DMS 273 (cell line): ENCODE data around the gene ZNF638.

Experiments used
- DNase-seq: peaks from one replicate; lab custom pipeline; 2025; ENCODE audit not compliant: unreplicated experiment; lab: John Stamatoyannopoulos, UW

Gene ZNF638

DNA sequence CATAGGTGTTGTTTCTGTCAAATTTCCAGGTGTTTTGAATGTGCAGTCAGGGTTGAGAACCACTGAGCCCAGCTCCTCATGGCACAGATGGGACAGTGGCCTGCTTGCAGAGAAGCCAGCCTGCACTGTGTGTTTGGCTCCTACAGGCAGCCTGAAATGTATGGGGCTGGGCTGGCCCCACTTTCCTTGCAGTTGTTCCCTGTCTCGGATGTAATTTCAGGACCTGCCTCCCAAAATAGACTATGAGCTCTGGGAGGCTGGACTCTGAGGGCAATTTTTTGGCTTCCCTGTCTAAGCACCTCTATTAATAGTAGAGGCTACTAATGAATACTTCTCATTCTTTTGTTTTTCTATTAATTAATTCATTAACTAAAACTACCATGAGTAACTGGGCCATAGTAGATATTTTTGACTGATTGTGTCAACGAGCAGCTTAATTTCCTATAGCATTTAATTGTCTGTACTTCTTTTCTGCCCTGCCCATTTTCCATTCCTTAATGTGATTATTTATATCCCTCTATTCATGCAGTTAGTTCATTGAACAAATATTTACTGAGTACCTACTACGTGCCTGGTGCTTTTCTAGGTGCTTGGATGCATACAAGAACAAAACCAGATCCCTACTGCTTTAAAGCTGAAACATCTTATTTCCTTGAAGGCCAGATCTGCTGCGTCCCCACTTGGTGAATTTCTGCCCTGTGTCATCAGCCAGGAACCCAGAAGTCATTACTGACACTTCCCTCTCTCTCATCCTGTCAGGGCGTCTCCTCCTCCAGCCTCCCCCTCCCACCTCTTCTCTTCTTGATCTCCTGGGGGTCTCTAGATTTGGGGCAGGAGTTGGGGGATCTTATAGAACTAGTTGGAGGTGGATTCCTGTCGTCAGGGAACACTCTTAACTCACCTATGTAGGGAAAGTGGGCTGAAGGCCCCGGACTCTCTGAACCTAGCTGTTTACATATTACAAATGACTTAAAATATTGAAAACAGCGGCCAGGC, 138.1 kb downstream of the ZNF638 start:
- DNase-seq = no peak

DNA sequence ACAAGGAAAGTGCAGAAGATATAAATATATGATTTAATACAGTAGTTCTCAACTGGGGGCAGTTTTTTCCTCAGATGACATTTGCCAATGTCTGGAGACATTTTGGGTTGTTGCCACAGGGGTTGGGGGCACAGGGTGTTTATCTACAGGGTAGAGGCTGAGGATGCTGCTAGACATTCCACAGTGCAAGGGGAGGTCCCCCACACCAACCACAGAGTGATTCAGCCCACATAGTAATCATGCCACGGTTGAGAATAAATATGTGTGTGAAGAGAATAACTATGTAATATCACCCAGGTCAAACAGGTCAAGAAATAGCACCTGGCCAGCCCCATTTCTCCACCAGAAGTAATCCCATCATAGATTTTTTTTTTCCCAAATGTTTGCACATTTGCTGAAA, 139.7 kb downstream of the ZNF638 start:
- DNase-seq = no peak

DNA sequence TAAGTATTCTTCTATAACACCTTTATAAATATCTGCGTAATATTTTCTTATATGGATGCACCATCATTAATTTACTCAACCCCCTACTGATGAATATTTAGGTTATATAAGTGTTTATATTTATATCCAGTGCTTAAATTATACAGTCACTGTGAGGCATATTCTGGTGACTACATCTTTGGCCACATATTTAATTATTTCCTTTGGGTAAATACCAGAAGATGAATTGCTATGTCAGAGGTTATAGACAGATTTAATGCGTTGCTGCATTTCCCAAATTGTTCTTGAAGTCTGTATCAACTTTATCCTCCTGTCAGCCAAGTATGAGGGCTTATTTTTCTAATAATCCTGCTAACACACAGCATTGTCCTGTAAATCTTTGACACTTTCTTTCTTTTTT, 140.4 kb downstream of the ZNF638 start:
- no peak for DNase-seq

DNA sequence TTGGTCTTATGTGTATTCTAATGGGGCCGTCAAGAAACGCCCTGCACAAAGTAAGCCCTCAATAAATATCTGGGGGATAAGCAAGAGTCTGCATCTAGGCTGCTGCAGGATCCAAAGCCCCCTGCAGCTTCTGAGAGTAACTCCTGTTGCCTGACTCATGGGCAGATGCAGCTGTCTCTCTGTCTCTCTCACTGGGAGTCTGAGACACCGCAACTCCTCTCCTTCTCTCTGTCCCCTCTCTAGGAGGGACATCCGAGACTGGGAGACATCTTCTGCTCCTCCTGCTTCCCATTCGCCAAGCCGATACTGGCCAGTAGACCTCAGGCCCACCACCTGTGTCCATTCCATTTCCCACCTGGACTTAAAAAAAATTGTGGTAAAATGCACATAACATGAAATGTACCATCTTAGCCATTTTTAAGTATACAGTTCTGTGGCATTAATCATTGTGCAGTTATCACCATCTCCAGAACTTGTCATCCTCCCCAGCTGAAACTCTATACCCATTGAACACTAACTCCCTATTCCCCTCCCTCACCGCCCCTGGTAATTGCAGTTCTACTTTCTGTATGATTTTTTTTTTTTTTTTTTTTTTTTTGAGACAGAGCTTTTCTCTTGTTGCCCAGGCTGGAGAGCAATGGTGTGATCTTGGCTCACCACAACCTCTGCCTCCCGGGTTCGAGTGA, 141.9 kb downstream of the ZNF638 start:
- no peak for DNase-seq

DNA sequence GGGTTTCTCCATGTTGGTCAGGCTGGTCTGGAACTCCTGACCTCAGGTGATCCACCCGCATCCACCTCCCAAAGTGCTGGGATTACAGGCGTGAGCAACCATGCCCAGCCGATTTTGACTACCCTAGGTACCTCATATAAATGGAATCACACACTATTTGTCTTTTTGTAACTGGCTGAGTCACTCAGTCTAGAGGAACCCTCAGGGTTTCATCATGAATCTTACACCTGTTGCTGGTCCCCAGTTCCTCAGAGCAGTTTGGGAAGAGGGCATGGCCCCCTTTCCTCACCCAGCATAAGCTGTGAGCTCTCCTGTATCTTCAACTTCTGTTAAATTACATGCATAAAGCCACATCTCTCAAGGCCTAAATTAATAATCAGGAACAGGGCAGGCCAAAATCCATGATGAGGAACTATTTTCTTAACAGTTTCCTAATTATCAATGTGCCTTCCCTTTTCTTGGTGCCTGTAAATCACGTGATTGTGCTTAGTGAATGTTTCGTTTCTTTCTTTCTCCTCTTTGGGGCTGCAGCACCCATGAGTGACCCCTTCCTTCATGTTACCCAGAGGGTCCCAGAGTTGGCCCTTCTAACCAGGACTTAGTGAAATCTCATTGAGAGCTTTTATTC, 142.6 kb downstream of the ZNF638 start:
- DNase-seq = no peak

DNA sequence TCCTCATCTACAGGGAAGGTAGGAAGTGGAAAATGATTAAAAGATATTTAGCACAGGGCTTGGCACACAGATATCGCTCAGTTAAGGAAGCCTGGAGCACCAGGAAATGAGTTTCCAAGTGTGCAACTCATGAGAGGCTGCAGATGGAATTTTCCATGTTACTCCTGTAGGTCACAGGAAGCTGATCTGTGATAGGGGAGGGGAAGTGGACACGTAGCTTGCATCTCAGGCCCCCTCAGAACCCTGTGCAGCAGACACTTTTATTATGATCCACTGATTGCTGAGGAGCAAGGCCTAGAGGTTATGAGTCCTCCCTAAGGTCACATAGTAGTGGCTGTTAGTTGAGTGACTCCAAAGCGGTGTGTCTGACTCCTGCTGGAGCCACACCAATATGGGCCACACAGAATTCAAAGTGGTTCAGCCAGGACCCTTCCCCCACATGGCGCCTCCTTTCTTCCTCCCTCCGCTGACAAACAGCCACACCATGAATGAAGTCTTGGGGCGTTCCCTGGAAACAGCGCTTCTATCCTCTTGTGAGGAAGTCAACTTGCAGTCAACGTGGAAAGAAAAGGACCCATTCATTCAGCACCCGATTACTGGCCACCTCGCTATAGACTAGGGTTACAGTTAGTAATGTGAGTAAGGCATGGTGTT, 143.3 kb downstream of the ZNF638 start:
- DNase-seq = no peak

DNA sequence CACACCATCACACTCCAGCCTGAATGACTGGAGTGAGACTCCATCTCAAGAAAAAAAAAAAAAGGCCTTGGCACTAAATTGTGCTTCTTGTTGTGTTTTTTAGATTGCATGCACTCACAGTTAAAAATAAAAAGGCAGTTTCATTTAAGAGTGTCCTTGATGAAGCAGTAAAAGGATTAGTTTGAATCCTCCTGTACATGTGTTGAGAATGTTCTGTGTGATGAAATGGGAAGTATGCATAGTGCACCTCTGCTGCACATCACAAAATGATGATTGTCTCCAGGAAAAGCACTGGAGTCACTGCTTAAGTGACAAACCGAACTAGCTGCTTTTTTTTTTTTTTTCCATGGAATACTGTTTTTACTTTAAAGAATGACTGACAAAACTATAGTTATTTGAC, 144.9 kb downstream of the ZNF638 start:
- DNase-seq = no peak

DNA sequence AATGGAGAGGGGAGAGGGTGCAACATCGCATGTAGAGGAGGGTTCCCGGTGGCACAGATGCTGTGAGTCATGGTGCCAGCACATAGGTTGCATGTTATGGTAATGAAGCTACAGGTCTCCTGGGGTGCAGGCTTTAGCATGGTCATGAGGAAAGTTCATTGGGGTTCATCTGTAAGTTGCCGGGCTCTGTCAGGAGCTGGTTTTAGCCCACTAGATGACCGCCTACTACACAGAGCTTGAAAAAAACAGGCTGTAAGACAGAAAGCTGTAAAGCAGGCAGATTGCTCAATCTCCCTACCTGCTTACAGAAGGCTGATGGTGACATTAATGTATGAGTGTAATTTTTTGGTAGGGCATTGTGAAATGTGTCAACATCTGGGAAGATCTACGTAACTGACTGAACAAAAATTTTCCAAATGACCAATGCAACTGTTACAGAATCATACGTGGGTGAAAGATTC, 145.7 kb downstream of the ZNF638 start:
- DNase-seq = no peak

DNA sequence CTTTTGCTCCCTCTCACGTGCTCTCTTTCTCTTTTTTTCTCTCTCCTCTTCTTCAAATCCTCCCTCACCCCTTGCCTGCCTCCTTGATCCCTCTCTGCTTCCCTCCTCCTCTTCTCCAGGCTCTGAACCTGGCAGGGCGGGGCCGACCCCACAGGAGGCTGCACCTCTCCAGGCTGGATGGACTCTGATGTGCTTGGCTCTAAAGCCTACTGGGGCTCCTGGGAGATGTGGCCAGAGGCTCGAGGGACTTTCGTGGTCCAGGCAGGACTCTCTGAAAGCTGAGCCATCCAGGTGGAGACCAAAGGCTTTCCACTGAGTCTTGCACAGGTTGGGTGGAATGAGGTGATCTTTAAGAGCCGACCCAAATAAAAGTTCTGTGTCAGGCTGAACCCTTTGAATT, 147.2 kb downstream of the ZNF638 start:
- no peak for DNase-seq

DNA sequence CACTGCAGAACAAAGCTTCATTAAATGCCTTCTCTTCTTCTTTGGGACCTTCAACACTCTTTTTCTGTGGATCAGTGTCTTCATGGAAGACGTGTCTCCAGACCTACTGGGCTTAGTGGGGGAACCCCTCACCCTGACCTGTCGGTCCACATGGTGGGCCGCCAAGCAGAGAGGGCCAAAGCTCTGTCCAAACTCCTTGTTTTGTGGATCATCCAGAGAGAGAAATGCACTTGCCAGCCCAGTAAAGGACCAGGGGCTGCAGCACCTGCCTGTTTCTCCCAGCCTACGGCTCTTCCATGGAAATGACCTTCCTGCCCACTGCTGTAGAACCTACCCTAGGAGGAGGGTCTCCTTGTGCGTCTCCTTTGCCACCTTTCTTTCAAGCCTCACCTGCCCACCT, 147.7 kb downstream of the ZNF638 start:
- DNase-seq = no peak

DNA sequence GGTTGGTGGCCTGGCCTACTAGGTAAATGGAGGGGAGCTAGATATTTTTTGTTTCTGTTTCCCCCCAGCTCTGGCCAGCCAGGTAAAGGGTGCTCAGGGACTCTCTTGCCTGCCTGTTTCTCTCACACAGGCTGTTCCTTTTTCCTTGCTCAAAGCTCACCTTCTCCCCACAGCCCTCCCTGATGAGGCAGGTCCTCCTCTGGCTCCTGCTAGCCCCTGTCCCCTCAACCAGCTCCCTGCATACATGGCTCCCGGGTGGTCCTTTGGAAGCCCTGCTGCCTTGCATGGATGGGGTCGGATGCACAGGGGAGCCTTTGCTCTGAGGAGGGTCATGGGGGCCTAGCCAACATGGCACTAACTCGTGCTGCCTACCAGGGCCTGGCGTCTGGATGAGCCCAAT, 149.5 kb downstream of the ZNF638 start:
- no peak for DNase-seq

DNA sequence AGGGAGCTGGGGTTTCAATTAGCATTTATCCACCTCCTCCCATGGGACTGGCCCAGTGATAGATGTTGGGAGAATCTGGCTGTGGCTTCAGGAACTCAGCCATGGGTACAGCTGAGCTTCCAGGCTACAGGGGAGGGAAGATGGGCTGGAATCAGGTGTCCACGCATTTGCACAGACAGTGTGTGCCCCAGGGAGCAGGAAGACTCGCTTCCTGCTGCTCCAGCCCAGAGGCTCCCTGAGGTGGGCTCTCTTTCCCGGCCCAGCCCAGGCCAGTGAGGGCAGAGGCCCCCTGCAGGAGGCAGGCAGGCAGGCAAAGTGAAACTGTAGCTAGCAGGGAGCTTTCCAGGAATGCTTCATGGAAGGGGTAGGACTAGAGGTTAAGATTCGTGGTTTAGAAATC, 150.5 kb downstream of the ZNF638 start:
- no peak for DNase-seq

DNA sequence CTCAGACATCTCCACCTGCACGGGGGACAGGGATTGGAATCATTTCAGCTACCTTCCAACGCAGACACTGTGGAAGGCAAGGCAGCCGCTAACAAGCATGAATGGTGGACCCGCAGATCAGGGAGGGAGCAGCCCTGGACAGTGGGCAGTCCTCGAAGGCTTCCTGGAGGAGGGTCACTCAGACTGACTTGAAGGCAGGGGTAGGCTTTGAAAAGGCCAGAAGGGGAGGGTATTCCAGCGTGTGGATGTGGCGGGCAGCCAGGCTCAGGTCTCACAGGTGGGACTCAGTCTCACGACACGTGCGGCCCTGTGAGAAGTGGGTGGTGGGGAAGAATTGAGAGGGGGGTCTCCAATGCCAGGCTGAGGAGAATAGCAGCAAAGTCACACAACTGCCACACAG, 151.7 kb downstream of the ZNF638 start:
- no peak for DNase-seq

DNA sequence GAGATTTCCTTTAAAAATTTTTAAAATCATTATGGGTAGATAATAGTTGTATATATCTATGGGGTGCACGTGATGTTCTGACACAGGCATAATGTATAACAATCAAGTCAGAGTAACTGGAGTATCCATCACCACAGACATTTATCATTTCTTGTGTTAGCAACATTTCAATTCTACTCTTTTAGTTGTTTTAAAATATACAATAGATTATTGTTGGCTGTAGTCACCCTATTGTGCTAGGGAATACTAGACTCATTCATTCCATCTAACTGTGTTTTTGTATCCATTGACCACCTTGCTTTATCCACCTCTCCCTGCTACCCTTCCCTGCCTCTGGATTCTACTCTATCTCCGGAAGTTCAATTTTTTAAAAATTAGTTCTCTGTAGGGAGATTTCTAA, 152.8 kb downstream of the ZNF638 start:
- no peak for DNase-seq
